WTC11 (cell line): ENCODE data around the gene RNF167. TPM values are rescaled to one million over a fixed set of nuclear protein-coding genes. Genes with fewer than 3 reads are reported as not detected.
A peak's percentile ranks its signal among the peaks of the same experiment; 100 is the strongest.

Experiments used
- ATAC-seq: fragments of 200-7000 bp; cut with Tn5 transposase; 2 replicates; pipeline ENCODE4 v1.10.0; 2021; ENCODE audit warnings: mild to moderate bottlenecking, moderate library complexity
- CTCF ChIA-PET: fragments of 300-600 bp; sonication (Branson Sonifier 250); formaldehyde crosslinking; loops from one replicate; lab custom pipeline; 2021; ENCODE audit warnings: antibody characterized with exemption; lab: Charles Lee
- POLR2A ChIA-PET: fragments of 350-600 bp; sonication (Branson Sonifier 250); formaldehyde crosslinking; loops from one replicate; lab custom pipeline; 2021; ENCODE audit warnings: antibody characterized with exemption; lab: Charles Lee
- DNase-seq: peaks from one replicate; pipeline ENCODE4 v3.0.0; 2021; ENCODE audit warnings: low spot score
- H3K27ac Mint-ChIP-seq: 2 replicates; pipeline ENCODE4 v1.8.0; 2021; ENCODE audit warnings: mixed read lengths
- H3K27me3 Mint-ChIP-seq: 2 replicates; pipeline ENCODE4 v1.8.0; 2021; ENCODE audit warnings: low read depth, mild to moderate bottlenecking, moderate library complexity, mixed read lengths
- H3K36me3 Mint-ChIP-seq: 2 replicates; pipeline ENCODE4 v1.8.0; 2021; ENCODE audit warnings: mixed read lengths
- H3K4me1 Mint-ChIP-seq: 2 replicates; pipeline ENCODE4 v1.8.0; 2022; ENCODE audit warnings: mixed read lengths
- H3K4me3 Mint-ChIP-seq: 2 replicates; pipeline ENCODE4 v1.8.0; 2021; ENCODE audit warnings: mild to moderate bottlenecking, moderate library complexity, mixed read lengths
- H3K9me3 Mint-ChIP-seq: 2 replicates; pipeline ENCODE4 v1.8.0; 2021; ENCODE audit warnings: mixed read lengths
- CREM ChIP-seq: sonication (generic); formaldehyde crosslinking; IDR thresholded peaks from 2 replicates; pipeline ENCODE4 v1.8.1; 2022; ENCODE audit warnings: mild to moderate bottlenecking, missing genetic modification reagents, moderate library complexity
- E2F1 ChIP-seq: sonication (generic); formaldehyde crosslinking; IDR thresholded peaks from 2 replicates; pipeline ENCODE4 v1.8.0; 2022; ENCODE audit warnings: mild to moderate bottlenecking, missing genetic modification reagents
- FOXP1 ChIP-seq: sonication (generic); formaldehyde crosslinking; IDR thresholded peaks from 2 replicates; pipeline ENCODE4 v1.8.0; 2022; ENCODE audit warnings: missing genetic modification reagents, mild to moderate bottlenecking, moderate library complexity, borderline replicate concordance
- GABPB1 ChIP-seq: sonication (generic); formaldehyde crosslinking; IDR thresholded peaks from 2 replicates; pipeline ENCODE4 v1.8.1; 2023; ENCODE audit warnings: mild to moderate bottlenecking, missing genetic modification reagents
- HMGA2 ChIP-seq: fragments of 250-450 bp; sonication (Bioruptor Pico); IDR thresholded peaks from 2 replicates; pipeline ENCODE4 v1.4.0; 2021; ENCODE audit warnings: mild to moderate bottlenecking, moderate library complexity
- HMGXB4 ChIP-seq: sonication (generic); formaldehyde crosslinking; IDR thresholded peaks from 2 replicates; pipeline ENCODE4 v1.8.1; 2023; ENCODE audit warnings: mild to moderate bottlenecking, moderate library complexity, missing genetic modification reagents
- MYBL2 ChIP-seq: sonication (generic); formaldehyde crosslinking; IDR thresholded peaks from 2 replicates; pipeline ENCODE4 v1.8.1; 2023; ENCODE audit warnings: mild to moderate bottlenecking, moderate library complexity, missing genetic modification reagents
- PRRX2 ChIP-seq: fragments of 250-450 bp; sonication (Bioruptor Pico); IDR thresholded peaks from 2 replicates; pipeline ENCODE4 v1.8.0; 2021; ENCODE audit warnings: mild to moderate bottlenecking
- SP1 ChIP-seq: sonication (generic); formaldehyde crosslinking; conservative IDR thresholded peaks from 2 replicates; pipeline ENCODE4 v1.8.1; 2022; ENCODE audit warnings: missing genetic modification reagents
- TEAD1 ChIP-seq: sonication (generic); formaldehyde crosslinking; IDR thresholded peaks from 2 replicates; pipeline ENCODE4 v1.8.0; 2022; ENCODE audit warnings: mild to moderate bottlenecking, missing genetic modification reagents
- ZBTB21 ChIP-seq: sonication (generic); formaldehyde crosslinking; IDR thresholded peaks from 2 replicates; pipeline ENCODE4 v1.8.1; 2023; ENCODE audit warnings: mild to moderate bottlenecking, missing genetic modification reagents, borderline replicate concordance
- ZNF138 ChIP-seq: sonication (generic); formaldehyde crosslinking; conservative IDR thresholded peaks from 2 replicates; pipeline ENCODE4 v1.8.1; 2022; ENCODE audit warnings: mild to moderate bottlenecking, moderate library complexity, missing genetic modification reagents
- ZNF232 ChIP-seq: sonication (generic); formaldehyde crosslinking; IDR thresholded peaks from 2 replicates; pipeline ENCODE4 v1.8.0; 2022; ENCODE audit warnings: mild to moderate bottlenecking, missing genetic modification reagents
- ZNF317 ChIP-seq: sonication (generic); formaldehyde crosslinking; IDR thresholded peaks from 2 replicates; pipeline ENCODE4 v1.8.1; 2023; ENCODE audit warnings: low read depth, mild to moderate bottlenecking, moderate library complexity, missing genetic modification reagents, borderline replicate concordance
- total RNA-seq: library from RNA; stranded (reverse); gene quantifications from 3 replicates; pipeline ENCODE4 v1.2.3, GENCODE V29; 2021
- TF ChIP-seq, protein P1 (sequence below): sonication (generic); formaldehyde crosslinking; IDR thresholded peaks from 2 replicates; pipeline ENCODE4 v1.8.0; 2022; ENCODE audit warnings: mild to moderate bottlenecking, missing genetic modification reagents
- TF ChIP-seq, protein P2 (sequence below): sonication (generic); formaldehyde crosslinking; IDR thresholded peaks from 2 replicates; pipeline ENCODE4 v1.8.1; 2023; ENCODE audit warnings: mild to moderate bottlenecking, missing genetic modification reagents
- TF ChIP-seq, protein P3 (sequence below): sonication (generic); formaldehyde crosslinking; IDR thresholded peaks from 2 replicates; pipeline ENCODE4 v1.8.0; 2022; ENCODE audit warnings: missing genetic modification reagents
- TF ChIP-seq, protein P4 (sequence below): sonication (generic); formaldehyde crosslinking; IDR thresholded peaks from 2 replicates; pipeline ENCODE4 v1.8.1; 2022; ENCODE audit warnings: missing genetic modification reagents, borderline replicate concordance

Gene RNF167
- total RNA-seq, 1 experiment from 2014 or later: 143 TPM

GRCh38 chr17:4899341-4900230 is 40.5 kb upstream of the RNF167 start, which contains the start of gene C17orf107:
TSS of gene C17orf107 (plus strand) at chr17:4899536. CDS start at chr17:4899763, 227 bp downstream.
- Mint-ChIP-seq H3K9me3 (no peaks in the 10 kb centered on the region), H3K4me1 (peaks cover 16% of the 10 kb centered on the region), H3K27me3 (peaks cover 5% of the 10 kb centered on the region), H3K4me3 (peak within 1 kb of the TSS; percentile 81), H3K36me3 (peaks cover 9% of the 10 kb centered on the region; the same call in 1 of the 2 replicates), H3K27ac (peak within 1 kb of the TSS; percentile 84; the same call in 1 of the 2 replicates)
- ATAC-seq (peak; percentile 47), DNase-seq (peak; percentile 84)
- TF ChIP-seq CREM (CRISPR knock-in tag) (peak; percentile 74; the same call in 1 of the 2 replicates), PRRX2 (CRISPR knock-in tag) (peak; percentile 10; the same call in 1 of the 2 replicates), HMGXB4 (CRISPR knock-in tag) (peak; percentile 70), MYBL2 (CRISPR knock-in tag) (no peak), ZNF232 (CRISPR knock-in tag) (no peak), ZBTB21 (CRISPR knock-in tag) (peak; percentile 98), TEAD1 (CRISPR knock-in tag) (peak; percentile 47; the same call in 1 of the 2 replicates), ZNF138 (CRISPR knock-in tag) (no peak), E2F1 (CRISPR knock-in tag) (no peak), ZNF317 (no peak), GABPB1 (CRISPR knock-in tag) (no peak)
- TF ChIP-seq, protein P1, sequence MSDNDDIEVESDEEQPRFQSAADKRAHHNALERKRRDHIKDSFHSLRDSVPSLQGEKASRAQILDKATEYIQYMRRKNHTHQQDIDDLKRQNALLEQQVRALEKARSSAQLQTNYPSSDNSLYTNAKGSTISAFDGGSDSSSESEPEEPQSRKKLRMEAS (CRISPR knock-in tag): peak; percentile 85
- TF ChIP-seq, protein P2, sequence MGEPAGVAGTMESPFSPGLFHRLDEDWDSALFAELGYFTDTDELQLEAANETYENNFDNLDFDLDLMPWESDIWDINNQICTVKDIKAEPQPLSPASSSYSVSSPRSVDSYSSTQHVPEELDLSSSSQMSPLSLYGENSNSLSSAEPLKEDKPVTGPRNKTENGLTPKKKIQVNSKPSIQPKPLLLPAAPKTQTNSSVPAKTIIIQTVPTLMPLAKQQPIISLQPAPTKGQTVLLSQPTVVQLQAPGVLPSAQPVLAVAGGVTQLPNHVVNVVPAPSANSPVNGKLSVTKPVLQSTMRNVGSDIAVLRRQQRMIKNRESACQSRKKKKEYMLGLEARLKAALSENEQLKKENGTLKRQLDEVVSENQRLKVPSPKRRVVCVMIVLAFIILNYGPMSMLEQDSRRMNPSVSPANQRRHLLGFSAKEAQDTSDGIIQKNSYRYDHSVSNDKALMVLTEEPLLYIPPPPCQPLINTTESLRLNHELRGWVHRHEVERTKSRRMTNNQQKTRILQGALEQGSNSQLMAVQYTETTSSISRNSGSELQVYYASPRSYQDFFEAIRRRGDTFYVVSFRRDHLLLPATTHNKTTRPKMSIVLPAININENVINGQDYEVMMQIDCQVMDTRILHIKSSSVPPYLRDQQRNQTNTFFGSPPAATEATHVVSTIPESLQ (CRISPR knock-in tag): no peak
- ChIA-PET CTCF (interaction anchor here (0.6 to 2.8 kb wide), 21 partner anchors 9 to 343 kb away, joined by 3 to 38 read pairs (median 3); partner anchors contain the start of genes ARRB2, MED11, RNF167 and SLC25A11), POLR2A (interaction anchor here (0.5 to 2.0 kb wide), 9 partner anchors 9 to 517 kb away, joined by 3 to 12 read pairs (median 4); partner anchors contain the start of genes ARRB2, ENO3, SLC52A1 and SPAG7)

- ChIA-PET POLR2A (interaction anchor here (0.5 to 2.0 kb wide), 5 partner anchors 9 to 68 kb away, joined by 3 to 12 read pairs (median 5); partner anchors contain the start of genes ENO3 and SPAG7), CTCF (interaction anchor here (0.6 to 2.8 kb wide), 13 partner anchors 8 to 344 kb away, joined by 3 to 38 read pairs (median 4); partner anchors contain the start of genes ARRB2, RNF167, SLC25A11 and SPAG7)
- H3K27ac Mint-ChIP-seq: no peak overlapping the region
- peaks cover 5% of the 10 kb centered on the region; the same call in 1 of the 2 replicates for H3K36me3 Mint-ChIP-seq
- peaks cover 16% of the 10 kb centered on the region for H3K4me1 Mint-ChIP-seq
- peak overlapping the region; percentile 81 for H3K4me3 Mint-ChIP-seq
- no peaks in the 10 kb centered on the region for H3K9me3 Mint-ChIP-seq
- H3K27me3 Mint-ChIP-seq: peaks cover 5% of the 10 kb centered on the region
- DNase-seq (peak; percentile 83), ATAC-seq (peak; percentile 40)
- TF ChIP-seq ZBTB21 (CRISPR knock-in tag) (peak; percentile 92), HMGA2 (CRISPR knock-in tag) (no peak), FOXP1 (CRISPR knock-in tag) (no peak), SP1 (CRISPR knock-in tag) (0 out of 2 replicates have a peak, but pooled peaks have one; percentile 28)
- TF ChIP-seq, protein P3, sequence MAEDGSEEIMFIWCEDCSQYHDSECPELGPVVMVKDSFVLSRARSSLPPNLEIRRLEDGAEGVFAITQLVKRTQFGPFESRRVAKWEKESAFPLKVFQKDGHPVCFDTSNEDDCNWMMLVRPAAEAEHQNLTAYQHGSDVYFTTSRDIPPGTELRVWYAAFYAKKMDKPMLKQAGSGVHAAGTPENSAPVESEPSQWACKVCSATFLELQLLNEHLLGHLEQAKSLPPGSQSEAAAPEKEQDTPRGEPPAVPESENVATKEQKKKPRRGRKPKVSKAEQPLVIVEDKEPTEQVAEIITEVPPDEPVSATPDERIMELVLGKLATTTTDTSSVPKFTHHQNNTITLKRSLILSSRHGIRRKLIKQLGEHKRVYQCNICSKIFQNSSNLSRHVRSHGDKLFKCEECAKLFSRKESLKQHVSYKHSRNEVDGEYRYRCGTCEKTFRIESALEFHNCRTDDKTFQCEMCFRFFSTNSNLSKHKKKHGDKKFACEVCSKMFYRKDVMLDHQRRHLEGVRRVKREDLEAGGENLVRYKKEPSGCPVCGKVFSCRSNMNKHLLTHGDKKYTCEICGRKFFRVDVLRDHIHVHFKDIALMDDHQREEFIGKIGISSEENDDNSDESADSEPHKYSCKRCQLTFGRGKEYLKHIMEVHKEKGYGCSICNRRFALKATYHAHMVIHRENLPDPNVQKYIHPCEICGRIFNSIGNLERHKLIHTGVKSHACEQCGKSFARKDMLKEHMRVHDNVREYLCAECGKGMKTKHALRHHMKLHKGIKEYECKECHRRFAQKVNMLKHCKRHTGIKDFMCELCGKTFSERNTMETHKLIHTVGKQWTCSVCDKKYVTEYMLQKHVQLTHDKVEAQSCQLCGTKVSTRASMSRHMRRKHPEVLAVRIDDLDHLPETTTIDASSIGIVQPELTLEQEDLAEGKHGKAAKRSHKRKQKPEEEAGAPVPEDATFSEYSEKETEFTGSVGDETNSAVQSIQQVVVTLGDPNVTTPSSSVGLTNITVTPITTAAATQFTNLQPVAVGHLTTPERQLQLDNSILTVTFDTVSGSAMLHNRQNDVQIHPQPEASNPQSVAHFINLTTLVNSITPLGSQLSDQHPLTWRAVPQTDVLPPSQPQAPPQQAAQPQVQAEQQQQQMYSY (CRISPR knock-in tag): peak; percentile 76
- TF ChIP-seq, protein P4, sequence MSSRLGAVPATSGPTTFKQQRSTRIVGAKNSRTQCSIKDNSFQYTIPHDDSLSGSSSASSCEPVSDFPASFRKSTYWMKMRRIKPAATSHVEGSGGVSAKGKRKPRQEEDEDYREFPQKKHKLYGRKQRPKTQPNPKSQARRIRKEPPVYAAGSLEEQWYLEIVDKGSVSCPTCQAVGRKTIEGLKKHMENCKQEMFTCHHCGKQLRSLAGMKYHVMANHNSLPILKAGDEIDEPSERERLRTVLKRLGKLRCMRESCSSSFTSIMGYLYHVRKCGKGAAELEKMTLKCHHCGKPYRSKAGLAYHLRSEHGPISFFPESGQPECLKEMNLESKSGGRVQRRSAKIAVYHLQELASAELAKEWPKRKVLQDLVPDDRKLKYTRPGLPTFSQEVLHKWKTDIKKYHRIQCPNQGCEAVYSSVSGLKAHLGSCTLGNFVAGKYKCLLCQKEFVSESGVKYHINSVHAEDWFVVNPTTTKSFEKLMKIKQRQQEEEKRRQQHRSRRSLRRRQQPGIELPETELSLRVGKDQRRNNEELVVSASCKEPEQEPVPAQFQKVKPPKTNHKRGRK: no peak
Observed at GRCh38 chr17:4900231-4901107, 39.6 kb upstream of the RNF167 start.
